GM18505 (cell line): ENCODE data around the gene TREH.
"Not testable (repeated sequence)": the region's sequence is repeated elsewhere in the genome, so short reads cannot be mapped to it uniquely, and the experiment has no call there.

Source experiments
- ATAC-seq: cut with Tn5 transposase; IDR thresholded peaks from one replicate; pipeline ENCODE4 v1.9.1; 2021; ENCODE audit not compliant: unreplicated experiment
- POLR2A ChIP-seq: IDR thresholded peaks from 4 replicates; pipeline ENCODE4 v1.6.1; 2011; ENCODE audit warnings: borderline replicate concordance; ENCODE audit not compliant: insufficient read depth, insufficient read length; ENCODE audit errors: extremely low read depth

TREH gene

GRCh38 chr11:118679483-118679882 is at the start of gene TREH:
TSS of gene TREH (minus strand) at chr11:118679650. CDS start at chr11:118679627, 23 bp downstream.
- ATAC-seq: no peak
- no peak for TF ChIP-seq POLR2A

- not testable (repeated sequence) for ATAC-seq
Measured at GRCh38 chr11:118728112-118728511, 48.7 kb upstream of the TREH start.

- ATAC-seq: not testable (repeated sequence)
Measured at GRCh38 chr11:118727721-118728066, 48.2 kb upstream of the TREH start.

DNA sequence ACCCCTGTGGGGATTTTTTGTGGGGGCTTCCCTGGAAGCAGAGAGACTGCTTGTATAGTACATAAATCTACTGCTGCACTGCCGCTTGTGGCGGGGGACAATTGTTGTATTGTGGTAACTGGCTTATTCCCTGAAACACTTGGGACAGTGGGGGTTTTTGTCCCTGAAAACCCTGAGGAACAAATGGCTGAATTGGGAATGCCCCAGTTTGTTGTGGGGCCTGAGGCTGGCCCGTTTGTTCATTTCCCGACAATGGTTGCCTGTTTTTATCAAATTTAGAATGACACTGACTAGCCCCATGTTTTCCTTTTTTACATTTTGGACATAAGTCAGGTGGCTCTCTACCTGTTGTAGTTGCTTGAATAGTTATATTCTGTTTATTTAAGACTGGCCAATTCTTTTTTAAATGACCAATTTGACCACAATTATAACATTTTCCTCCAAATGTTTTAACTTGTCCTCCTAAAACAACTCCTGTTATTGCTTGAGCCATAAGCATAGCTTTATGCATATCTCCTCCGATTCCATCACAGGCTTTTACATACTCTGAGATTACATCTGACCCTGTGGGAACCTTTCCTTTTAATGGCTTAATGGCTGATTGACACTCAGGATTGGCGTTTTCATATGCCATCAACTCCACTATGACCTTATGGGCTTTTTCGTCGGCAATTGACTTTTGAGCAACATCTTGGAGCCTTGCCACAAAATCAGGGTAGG is 47.7 kb upstream of the TREH start:
- not testable (repeated sequence) for ATAC-seq

DNA sequence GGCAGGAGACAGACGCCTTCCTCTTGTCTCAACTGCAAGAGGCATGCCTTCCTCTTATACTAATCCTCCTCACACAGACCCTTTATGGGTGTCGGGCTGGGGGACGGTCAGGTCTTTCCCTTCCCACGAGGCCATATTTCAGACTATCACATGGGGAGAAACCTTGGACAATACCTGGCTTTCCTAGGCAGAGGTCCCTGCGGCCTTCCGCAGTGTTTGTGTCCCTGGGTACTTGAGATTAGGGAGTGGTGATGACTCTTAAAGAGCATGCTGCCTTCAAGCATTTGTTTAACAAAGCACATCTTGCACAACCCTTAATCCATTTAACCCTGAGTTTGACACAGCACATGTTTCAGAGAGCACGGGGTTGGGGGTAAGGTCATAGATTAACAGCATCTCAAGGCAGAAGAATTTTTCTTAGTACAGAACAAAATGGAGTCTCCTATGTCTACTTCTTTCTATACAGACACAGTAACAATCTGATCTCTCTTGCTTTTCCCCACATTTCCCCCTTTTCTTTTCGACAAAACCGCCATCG is 42.1 kb upstream of the TREH start:
- not testable (repeated sequence) for ATAC-seq

GRCh38 chr11:118720740-118721139 is 41.3 kb upstream of the TREH start:
- not testable (repeated sequence) for ATAC-seq

DNA sequence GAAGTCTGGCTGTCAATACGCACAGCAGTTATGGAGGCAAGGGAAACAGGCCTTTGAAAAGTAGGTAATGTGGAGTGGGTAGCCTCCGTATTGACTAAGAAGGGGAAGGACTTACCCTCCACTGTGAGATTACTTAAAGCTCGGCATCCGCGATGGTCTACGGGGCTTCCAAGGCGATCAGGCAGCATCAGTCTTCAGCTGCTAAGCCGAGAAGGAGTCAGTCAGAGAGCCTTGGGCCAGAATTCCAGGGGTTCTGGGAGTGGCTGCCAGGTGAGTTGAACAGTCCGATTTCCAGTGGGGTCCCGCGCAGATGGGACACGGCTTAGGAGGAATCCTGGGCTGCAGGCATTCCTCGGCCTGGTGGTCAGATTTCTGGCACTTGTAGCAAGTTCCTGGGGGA is 40.6 kb upstream of the TREH start:
- not testable (repeated sequence) for ATAC-seq

GRCh38 chr11:118718562-118718961 is 39.1 kb upstream of the TREH start:
- ATAC-seq: not testable (repeated sequence)

DNA sequence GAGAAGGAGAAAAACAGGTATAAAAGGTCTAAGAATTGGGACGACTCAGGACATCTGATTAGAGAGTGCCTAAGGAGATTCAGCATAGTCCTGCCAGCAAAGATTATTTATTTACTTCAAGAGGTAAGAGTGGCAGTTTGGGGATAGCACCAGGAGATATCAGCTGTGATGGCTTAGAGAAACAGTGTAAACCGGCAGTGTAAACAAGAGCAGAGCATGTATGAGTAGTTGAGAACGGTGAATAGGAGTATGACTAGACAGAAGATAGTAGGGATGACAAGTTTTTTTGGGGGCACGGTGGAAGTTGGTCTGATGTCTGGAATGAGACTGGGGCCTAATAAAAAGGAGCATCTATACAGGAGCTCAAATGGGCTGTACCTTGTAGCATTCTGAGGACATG is 38.3 kb upstream of the TREH start:
- ATAC-seq: not testable (repeated sequence)

DNA sequence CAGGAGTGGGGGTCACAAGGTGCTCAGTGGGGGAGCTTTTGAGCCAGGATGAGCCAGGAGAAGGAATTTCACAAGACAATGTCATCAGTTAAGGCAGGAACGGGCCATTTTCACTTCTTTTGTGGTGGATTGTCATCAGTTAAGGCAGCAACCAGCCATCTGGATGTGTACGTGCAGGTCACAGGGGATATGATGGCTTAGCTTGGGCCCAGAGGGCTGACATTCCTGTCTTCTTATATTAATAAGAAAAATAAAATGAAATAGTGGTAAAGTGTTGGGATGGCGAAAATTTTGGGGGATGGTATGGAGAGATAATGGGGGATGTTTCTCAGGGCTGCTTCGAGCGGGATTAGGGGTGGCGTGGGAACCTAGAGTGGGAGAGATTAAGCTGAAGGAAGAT is 37.8 kb upstream of the TREH start:
- ATAC-seq: not testable (repeated sequence)

DNA sequence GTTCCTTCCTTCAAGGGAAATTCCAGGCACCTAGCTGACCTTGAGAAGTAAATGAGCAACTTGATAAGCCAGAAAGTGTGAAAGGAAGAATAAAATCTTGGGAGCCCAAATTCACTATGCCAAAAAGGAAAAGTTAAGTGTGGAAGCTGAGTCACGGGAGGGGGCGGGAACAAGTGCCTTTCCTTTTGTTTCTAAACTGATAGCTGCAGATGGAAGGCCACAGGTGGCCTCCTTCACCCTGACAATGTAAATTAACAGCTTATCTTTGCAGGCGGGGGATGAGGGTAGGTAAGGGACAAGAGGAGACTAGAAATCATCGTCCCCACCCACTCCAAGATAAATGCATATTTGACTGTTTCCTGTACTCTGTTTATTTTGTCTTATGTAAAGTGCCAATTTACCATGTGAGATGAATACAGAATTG is 36.4 kb upstream of the TREH start:
- ATAC-seq: no peak
- TF ChIP-seq POLR2A: no peak

DNA sequence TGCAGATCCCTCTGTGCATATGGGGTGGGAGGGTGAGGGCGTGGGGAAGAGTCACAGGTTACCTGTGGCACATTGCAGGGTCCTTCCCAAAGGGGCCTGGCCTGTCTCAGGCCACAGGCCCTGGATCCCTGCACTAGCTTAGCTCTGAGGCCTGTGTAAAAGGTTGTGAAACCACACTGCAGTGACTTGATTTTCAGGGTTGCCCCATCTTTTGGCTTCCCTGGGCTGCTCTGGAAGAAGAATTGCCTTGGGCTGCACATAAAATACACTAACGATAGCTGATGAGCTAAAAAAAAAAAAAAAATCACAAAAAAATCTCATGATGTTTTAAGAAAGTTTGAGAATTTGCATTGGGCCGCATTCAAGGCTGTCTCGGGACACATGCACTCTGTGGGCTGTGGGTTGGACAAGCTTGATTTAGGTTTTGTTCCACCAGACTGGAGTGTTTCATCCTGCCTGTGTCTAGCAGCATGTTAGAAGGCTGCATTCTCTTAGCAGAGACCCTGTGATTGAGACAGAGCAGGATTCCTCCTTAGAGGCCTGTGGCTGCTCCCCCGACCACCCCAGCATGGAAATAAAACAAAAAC is 35.9 kb upstream of the TREH start:
- TF ChIP-seq POLR2A: no peak
- no peak for ATAC-seq

DNA sequence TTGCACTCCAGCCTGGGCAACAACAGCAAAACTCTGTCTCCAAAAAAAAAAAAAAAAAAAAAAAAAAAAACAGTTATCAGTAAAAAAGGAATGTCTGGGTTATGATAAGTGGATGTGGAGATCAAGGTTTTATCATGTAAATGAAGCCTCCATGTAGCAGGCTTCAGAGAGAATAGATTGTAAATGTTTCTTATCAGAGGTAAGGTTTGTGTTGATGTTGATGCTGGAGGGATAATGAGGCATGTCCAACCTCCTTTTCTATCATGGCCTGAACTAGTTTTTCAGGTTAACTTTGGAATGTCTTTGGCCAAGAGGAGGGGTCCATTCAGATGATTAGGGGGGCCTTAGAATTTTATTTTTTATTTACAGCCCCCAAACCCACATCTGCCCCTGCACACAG is 35.4 kb upstream of the TREH start:
- ATAC-seq: no peak
- no peak for TF ChIP-seq POLR2A

- ATAC-seq: not testable (repeated sequence)
Measured at GRCh38 chr11:118714416-118714815, 35.0 kb upstream of the TREH start.

DNA sequence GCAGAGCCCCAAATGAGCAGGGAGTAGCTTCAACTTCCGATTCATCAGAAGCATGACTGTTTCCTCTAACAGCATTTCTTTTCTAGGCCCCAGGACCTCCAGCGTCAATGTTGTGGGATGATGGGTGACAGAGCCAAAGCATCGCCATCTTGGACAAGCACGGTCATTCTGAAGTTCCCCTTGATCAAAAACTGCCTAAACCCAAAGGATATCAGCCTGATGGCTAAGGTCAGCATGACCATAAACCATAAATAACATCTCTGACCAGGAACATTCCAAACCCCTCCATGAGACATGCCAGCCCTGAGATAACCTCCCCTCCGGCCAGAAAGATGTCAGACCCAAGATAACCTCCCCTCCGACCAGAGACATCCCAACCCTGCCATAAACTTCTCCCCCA is 28.8 kb upstream of the TREH start:
- no peak for ATAC-seq
- no peak for TF ChIP-seq POLR2A

GRCh38 chr11:118706546-118706825 is 27.0 kb upstream of the TREH start:
- TF ChIP-seq POLR2A: no peak
- no peak for ATAC-seq
